Suprapubic skin (tissue), 4 donors: ENCODE measurements around the gene SSH3. TPM values are rescaled to one million over a fixed set of nuclear protein-coding genes. Genes with fewer than 3 reads are reported as not detected.

Experiments used
- DNase-seq, 2 donors: peaks; one replicate each; pipeline ENCODE4 v3.0.0-alpha.2; 2019; ENCODE audit warnings: low spot score in 2 of 2
- H3K27ac ChIP-seq: fragments of 200-600 bp; sonication (generic); one replicate; pipeline ENCODE4 v1.5.1; 2019
- H3K27me3 ChIP-seq: fragments of 200-600 bp; sonication (generic); one replicate; pipeline ENCODE4 v1.5.1; 2019
- H3K36me3 ChIP-seq: fragments of 200-600 bp; sonication (generic); one replicate; pipeline ENCODE4 v1.5.1; 2019
- H3K4me1 ChIP-seq: fragments of 200-600 bp; sonication (generic); one replicate; pipeline ENCODE4 v1.5.1; 2019
- H3K4me3 ChIP-seq: fragments of 200-600 bp; sonication (generic); one replicate; pipeline ENCODE4 v1.5.1; 2019; ENCODE audit warnings: mild to moderate bottlenecking
- H3K9me3 ChIP-seq: fragments of 200-600 bp; sonication (generic); one replicate; pipeline ENCODE4 v1.5.1; 2019
- EP300 ChIP-seq: sonication (generic); formaldehyde crosslinking; IDR thresholded peaks from one replicate; pipeline ENCODE4 v1.6.1; 2017; ENCODE audit warnings: antibody characterized with exemption
- POLR2A ChIP-seq, 2 donors: fragments of 450-650 bp; IDR thresholded peaks; one replicate each; pipeline ENCODE4 v1.6.1; 2017; ENCODE audit warnings: antibody characterized with exemption in 2 of 2, mild to moderate bottlenecking in 2 of 2, moderate library complexity in 2 of 2
- POLR2AphosphoS5 ChIP-seq, 3 donors: sonication (generic); formaldehyde crosslinking; IDR thresholded peaks; one replicate each; pipeline ENCODE4 v1.6.1; 2017; ENCODE audit warnings: antibody characterized with exemption in 3 of 3
- WGBS: methylation state at CpG from one replicate; pipeline ENCODE4 v1.1.5; 2018; 5-methylcytosine and 5-hydroxymethylcytosine counted together
- total RNA-seq, 4 donors: library from RNA; depleted of rRNA; stranded (reverse); fragments of >200 nt; gene quantifications; one replicate each; pipeline ENCODE4 v1.1.0, GENCODE V29; 2016
- TF ChIP-seq, protein P1 (sequence below), 2 donors: fragments of 200-600 bp in 1 of 2; fragments of 450-650 bp in 1 of 2; sonication (generic) in 1 of 2; IDR thresholded peaks; one replicate each; pipeline ENCODE4 v1.5.1; 2016 to 2019; ENCODE audit warnings: antibody characterized with exemption in 2 of 2, mild to moderate bottlenecking in 1 of 2, moderate library complexity in 1 of 2

SSH3 gene
- total RNA-seq, 4 donors from 2014 or later = 49.4 to 107 (median 63.9) TPM

- DNase-seq = no peak
- Histone ChIP-seq H3K27me3 (no peaks in the 10 kb centered on the region), H3K27ac (peak overlapping the region; percentile 98), H3K4me3 (no peak overlapping the region), H3K9me3 (no peaks in the 10 kb centered on the region), H3K36me3 (no peaks in the 10 kb centered on the region), H3K4me1 (peaks cover 70% of the 10 kb centered on the region)
- TF ChIP-seq POLR2AphosphoS5 (IDR thresholded peaks at IDR 0.05) = no peak
- no peak for TF ChIP-seq POLR2A (IDR thresholded peaks at IDR 0.05)
- TF ChIP-seq, protein P1, sequence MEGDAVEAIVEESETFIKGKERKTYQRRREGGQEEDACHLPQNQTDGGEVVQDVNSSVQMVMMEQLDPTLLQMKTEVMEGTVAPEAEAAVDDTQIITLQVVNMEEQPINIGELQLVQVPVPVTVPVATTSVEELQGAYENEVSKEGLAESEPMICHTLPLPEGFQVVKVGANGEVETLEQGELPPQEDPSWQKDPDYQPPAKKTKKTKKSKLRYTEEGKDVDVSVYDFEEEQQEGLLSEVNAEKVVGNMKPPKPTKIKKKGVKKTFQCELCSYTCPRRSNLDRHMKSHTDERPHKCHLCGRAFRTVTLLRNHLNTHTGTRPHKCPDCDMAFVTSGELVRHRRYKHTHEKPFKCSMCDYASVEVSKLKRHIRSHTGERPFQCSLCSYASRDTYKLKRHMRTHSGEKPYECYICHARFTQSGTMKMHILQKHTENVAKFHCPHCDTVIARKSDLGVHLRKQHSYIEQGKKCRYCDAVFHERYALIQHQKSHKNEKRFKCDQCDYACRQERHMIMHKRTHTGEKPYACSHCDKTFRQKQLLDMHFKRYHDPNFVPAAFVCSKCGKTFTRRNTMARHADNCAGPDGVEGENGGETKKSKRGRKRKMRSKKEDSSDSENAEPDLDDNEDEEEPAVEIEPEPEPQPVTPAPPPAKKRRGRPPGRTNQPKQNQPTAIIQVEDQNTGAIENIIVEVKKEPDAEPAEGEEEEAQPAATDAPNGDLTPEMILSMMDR (IDR thresholded peaks at IDR 0.05) = no peak
- no peak for TF ChIP-seq EP300
- WGBS = 80% methylated on average over 4 of the region's 4 CpGs
Measured at GRCh38 chr11:67355794-67356386, 52.6 kb downstream of the SSH3 start.

DNA sequence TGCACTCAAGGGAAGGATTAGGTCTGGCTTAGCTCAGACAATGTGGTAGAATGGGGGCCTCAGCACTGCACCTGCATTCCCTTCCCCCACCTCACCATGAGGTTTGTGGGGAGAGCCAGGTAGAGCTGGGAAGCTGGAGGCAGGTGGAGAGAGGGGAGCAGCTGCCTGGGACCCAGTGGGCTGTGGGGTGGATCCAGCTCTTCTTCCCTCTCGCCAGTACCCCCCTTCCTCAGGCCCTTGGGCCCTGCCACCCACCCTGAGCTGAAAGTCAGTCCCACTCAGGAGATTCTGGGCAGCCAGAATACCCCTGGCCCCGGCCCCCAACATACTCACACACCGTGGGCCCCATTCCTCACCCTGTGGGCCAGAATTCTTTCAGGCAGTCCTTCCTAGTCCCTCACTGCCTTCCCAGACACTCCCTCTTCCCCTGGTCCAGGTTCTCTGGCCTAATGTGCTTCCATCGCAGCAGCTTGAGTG is 53.1 kb downstream of the SSH3 start:
- DNase-seq = no peak
- peaks cover 65% of the 10 kb centered on the region for H3K4me1 ChIP-seq
- WGBS = 49% methylated on average over 4 of the region's 4 CpGs

GRCh38 chr11:67356864-67357561 is 53.7 kb downstream of the SSH3 start:
- Histone ChIP-seq H3K4me3 (no peak overlapping the region), H3K9me3 (no peaks in the 10 kb centered on the region), H3K27me3 (no peaks in the 10 kb centered on the region), H3K36me3 (no peaks in the 10 kb centered on the region), H3K27ac (peak overlapping the region; percentile 98), H3K4me1 (peaks cover 59% of the 10 kb centered on the region)
- TF ChIP-seq POLR2AphosphoS5 (IDR thresholded peaks at IDR 0.05) = peak in 1 of 3 donors; percentile 35
- no peak for TF ChIP-seq POLR2A (IDR thresholded peaks at IDR 0.05)
- TF ChIP-seq, protein P1 (IDR thresholded peaks at IDR 0.05) = peak; percentile 86 to 88
- no peak for DNase-seq
- WGBS = 33% methylated on average over 3 of the region's 3 CpGs

More for the DNA sequence above, 53.1 kb downstream of the SSH3 start:
- H3K27me3 ChIP-seq = no peaks in the 10 kb centered on the region
- H3K27ac ChIP-seq = peak overlapping the region; percentile 98
- no peaks in the 10 kb centered on the region for H3K9me3 ChIP-seq
- no peak overlapping the region for H3K4me3 ChIP-seq
- H3K36me3 ChIP-seq = no peaks in the 10 kb centered on the region
- TF ChIP-seq POLR2AphosphoS5 (IDR thresholded peaks at IDR 0.05) = no peak
- no peak for TF ChIP-seq POLR2A (IDR thresholded peaks at IDR 0.05)
- TF ChIP-seq, protein P1 (IDR thresholded peaks at IDR 0.05) = no peak
- no peak for TF ChIP-seq EP300

GRCh38 chr11:67357831-67358670 is 54.7 kb downstream of the SSH3 start:
- 72% methylated on average over 12 of the region's 12 CpGs for WGBS
- Histone ChIP-seq H3K27me3 (no peaks in the 10 kb centered on the region), H3K4me3 (no peak overlapping the region), H3K4me1 (peaks cover 49% of the 10 kb centered on the region), H3K27ac (no peak overlapping the region), H3K36me3 (no peaks in the 10 kb centered on the region), H3K9me3 (no peaks in the 10 kb centered on the region)
- DNase-seq = no peak
- no peak for TF ChIP-seq EP300
- TF ChIP-seq, protein P1 (IDR thresholded peaks at IDR 0.05) = no peak
- no peak for TF ChIP-seq POLR2A (IDR thresholded peaks at IDR 0.05)
- no peak for TF ChIP-seq POLR2AphosphoS5 (IDR thresholded peaks at IDR 0.05)

Other genes starting within 250 kb of the SSH3 start
- 10 to 100 TPM; 25.1 to 95.5 (median 65.9) TPM for gene RHOD, start 246.7 kb upstream of the SSH3 start, total RNA-seq
- 100 to 1,000 TPM in 1 of 4 donors, 10 to 100 TPM in 3; 76.0 to 142 (median 84.8) TPM for gene KDM2A, start 184.3 kb upstream of the SSH3 start, total RNA-seq
- gene GRK2, start 37.1 kb upstream of the SSH3 start, total RNA-seq = 100 to 1,000 TPM in 2 of 4 donors, 10 to 100 TPM in 2; 84.3 to 157 (median 105) TPM
- gene ANKRD13D, start 14.2 kb upstream of the SSH3 start, total RNA-seq = 100 to 1,000 TPM in 1 of 4 donors, 10 to 100 TPM in 3; 55.7 to 154 (median 77.2) TPM
- gene POLD4, start 50.0 kb downstream of the SSH3 start, total RNA-seq = 10 to 100 TPM; 54.5 to 75.7 (median 65.0) TPM
- 1 to 10 TPM; 2.7 to 5.5 (median 4.0) TPM for gene CLCF1, start 70.1 kb downstream of the SSH3 start, total RNA-seq
- gene RAD9A, start 88.5 kb downstream of the SSH3 start, total RNA-seq = 10 to 100 TPM; 24.1 to 86.9 (median 28.5) TPM
- gene PPP1CA, start 98.3 kb downstream of the SSH3 start, total RNA-seq = 100 to 1,000 TPM in 3 of 4 donors, 10 to 100 TPM in 1; 75.6 to 158 (median 121) TPM
- gene TBC1D10C, start 100.6 kb downstream of the SSH3 start, total RNA-seq = under 1 TPM; 0.26 to 0.64 (median 0.52) TPM
- gene CARNS1, start 112.1 kb downstream of the SSH3 start, total RNA-seq = under 1 TPM; 0.21 to 0.94 (median 0.74) TPM
- 100 to 1,000 TPM; 147 to 193 (median 158) TPM for gene RPS6KB2, start 125.0 kb downstream of the SSH3 start, total RNA-seq
- gene PTPRCAP, start 134.2 kb downstream of the SSH3 start, total RNA-seq = 1 to 10 TPM in 2 of 4 donors, under 1 TPM in 2; 0.59 to 4.3 (median 2.0) TPM
- 10 to 100 TPM; 46.7 to 64.2 (median 47.1) TPM for gene CORO1B, start 139.9 kb downstream of the SSH3 start, total RNA-seq
- gene GPR152, start 149.2 kb downstream of the SSH3 start, total RNA-seq = under 1 TPM in 1 of 4 donors, not detected in 3; 0.34 TPM
- gene CABP4, start 151.8 kb downstream of the SSH3 start, total RNA-seq = 1 to 10 TPM in 1 of 4 donors, under 1 TPM in 2, not detected in 1; 0.38 to 2.5 (median 0.72) TPM
- gene TMEM134, start 165.7 kb downstream of the SSH3 start, total RNA-seq = 100 to 1,000 TPM; 131 to 376 (median 207) TPM
- gene AIP, start 179.5 kb downstream of the SSH3 start, total RNA-seq = 10 to 100 TPM; 30.5 to 58.4 (median 42.2) TPM
- 10 to 100 TPM; 12.4 to 25.7 (median 19.7) TPM for gene PITPNM1, start 201.8 kb downstream of the SSH3 start, total RNA-seq
- gene CDK2AP2, start 204.6 kb downstream of the SSH3 start, total RNA-seq = 10 to 100 TPM; 16.7 to 44.6 (median 30.9) TPM
- not detected for gene CABP2, start 219.9 kb downstream of the SSH3 start, total RNA-seq